GM18498 (cell line): ENCODE results near the gene C2orf15.
A peak's percentile ranks its signal among the peaks of the same experiment; 100 is the strongest.
"Not testable (repeated sequence)": the region's sequence is repeated elsewhere in the genome, so short reads cannot be mapped to it uniquely, and the experiment has no call there.

Experiments
- ATAC-seq: cut with Tn5 transposase; IDR thresholded peaks from one replicate; pipeline ENCODE4 v1.9.1; 2021; ENCODE audit warnings: mild to moderate bottlenecking, moderate library complexity; ENCODE audit not compliant: unreplicated experiment

The C2orf15 gene

GRCh38 chr2:99159594-99159993 lies 18.1 kb downstream of the C2orf15 start:
- ATAC-seq: no peak

GRCh38 chr2:99166218-99166617 lies 24.7 kb downstream of the C2orf15 start:
- no peak for ATAC-seq

GRCh38 chr2:99169534-99169933 lies 28.0 kb downstream of the C2orf15 start:
- ATAC-seq: no peak

- no peak for ATAC-seq
Measured at GRCh38 chr2:99171377-99172140, 30.1 kb downstream of the C2orf15 start.

- ATAC-seq: peak; percentile 95
Measured at GRCh38 chr2:99180755-99181623, 39.5 kb downstream of the C2orf15 start, which contains the start of the genes MITD1 and MRPL30. Gene MITD1, minus strand, starts transcription at chr2:99181058. Its CDS starts 77 bp downstream, at chr2:99180981. Gene MRPL30, plus strand, starts transcription at chr2:99181184. Its CDS starts 5,020 bp downstream, at chr2:99186204.

- no peak for ATAC-seq
Measured at GRCh38 chr2:99181624-99182000, 40.1 kb downstream of the C2orf15 start.

GRCh38 chr2:99183025-99183424 lies 41.5 kb downstream of the C2orf15 start:
- no peak for ATAC-seq

- ATAC-seq: no peak
Measured at GRCh38 chr2:99184811-99185210, 43.3 kb downstream of the C2orf15 start.

- ATAC-seq: no peak
Measured at GRCh38 chr2:99187011-99187410, 45.5 kb downstream of the C2orf15 start.

- no peak for ATAC-seq
Measured at GRCh38 chr2:99188357-99188756, 46.9 kb downstream of the C2orf15 start.

GRCh38 chr2:99190548-99190947 lies 49.0 kb downstream of the C2orf15 start:
- ATAC-seq: no peak

GRCh38 chr2:99192364-99192763 lies 50.9 kb downstream of the C2orf15 start:
- ATAC-seq: not testable (repeated sequence)

- no peak for ATAC-seq
Measured at GRCh38 chr2:99198103-99198841, 56.8 kb downstream of the C2orf15 start.

GRCh38 chr2:99200076-99200800 lies 58.7 kb downstream of the C2orf15 start:
- no peak for ATAC-seq
